PFSK-1 (cell line): ENCODE measurements around the gene CRHBP.

Source experiments
- POLR2AphosphoS5 ChIP-seq: IDR thresholded peaks from 2 replicates; pipeline ENCODE4 v1.6.1; 2012; ENCODE audit warnings: low read depth, mild to moderate bottlenecking, control low read depth, low read length, moderate library complexity
- TAF1 ChIP-seq: IDR thresholded peaks from 2 replicates; pipeline ENCODE4 v1.6.1; 2012; ENCODE audit warnings: low read length, control low read depth, borderline replicate concordance; ENCODE audit not compliant: insufficient read depth
- TF ChIP-seq, protein P1 (sequence below), 2 experiments: IDR thresholded peaks; 2 replicates each; pipeline versions ENCODE4 v1.6.1 to v1.8.0; 2011 to 2012; ENCODE audit warnings: low read depth in 2 of 2, low read length in 2 of 2, control low read depth in 1 of 2, inconsistent platforms in 1 of 2, mild to moderate bottlenecking in 1 of 2, moderate library complexity in 1 of 2; ENCODE audit not compliant: insufficient read depth in 1 of 2

GRCh38 chr5:76942581-76942980 lies 10.3 kb upstream of the CRHBP start:
- TF ChIP-seq POLR2AphosphoS5, result no peak
- TF ChIP-seq TAF1, result no peak
- TF ChIP-seq, protein P1, sequence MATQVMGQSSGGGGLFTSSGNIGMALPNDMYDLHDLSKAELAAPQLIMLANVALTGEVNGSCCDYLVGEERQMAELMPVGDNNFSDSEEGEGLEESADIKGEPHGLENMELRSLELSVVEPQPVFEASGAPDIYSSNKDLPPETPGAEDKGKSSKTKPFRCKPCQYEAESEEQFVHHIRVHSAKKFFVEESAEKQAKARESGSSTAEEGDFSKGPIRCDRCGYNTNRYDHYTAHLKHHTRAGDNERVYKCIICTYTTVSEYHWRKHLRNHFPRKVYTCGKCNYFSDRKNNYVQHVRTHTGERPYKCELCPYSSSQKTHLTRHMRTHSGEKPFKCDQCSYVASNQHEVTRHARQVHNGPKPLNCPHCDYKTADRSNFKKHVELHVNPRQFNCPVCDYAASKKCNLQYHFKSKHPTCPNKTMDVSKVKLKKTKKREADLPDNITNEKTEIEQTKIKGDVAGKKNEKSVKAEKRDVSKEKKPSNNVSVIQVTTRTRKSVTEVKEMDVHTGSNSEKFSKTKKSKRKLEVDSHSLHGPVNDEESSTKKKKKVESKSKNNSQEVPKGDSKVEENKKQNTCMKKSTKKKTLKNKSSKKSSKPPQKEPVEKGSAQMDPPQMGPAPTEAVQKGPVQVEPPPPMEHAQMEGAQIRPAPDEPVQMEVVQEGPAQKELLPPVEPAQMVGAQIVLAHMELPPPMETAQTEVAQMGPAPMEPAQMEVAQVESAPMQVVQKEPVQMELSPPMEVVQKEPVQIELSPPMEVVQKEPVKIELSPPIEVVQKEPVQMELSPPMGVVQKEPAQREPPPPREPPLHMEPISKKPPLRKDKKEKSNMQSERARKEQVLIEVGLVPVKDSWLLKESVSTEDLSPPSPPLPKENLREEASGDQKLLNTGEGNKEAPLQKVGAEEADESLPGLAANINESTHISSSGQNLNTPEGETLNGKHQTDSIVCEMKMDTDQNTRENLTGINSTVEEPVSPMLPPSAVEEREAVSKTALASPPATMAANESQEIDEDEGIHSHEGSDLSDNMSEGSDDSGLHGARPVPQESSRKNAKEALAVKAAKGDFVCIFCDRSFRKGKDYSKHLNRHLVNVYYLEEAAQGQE (IDR thresholded peaks at IDR 0.05; ENCODE audit: insufficient read depth in 1 of 2, low read depth in 2 of 2, low read length in 2 of 2), result no peak
